HUES6 (cell line): Measurements from ENCODE around the gene RNPC3.

ENCODE experiments used
- H3K27ac ChIP-seq: 2 replicates; pipeline ENCODE4 v1.7.0; 2013; ENCODE audit warnings: low read depth, mild to moderate bottlenecking, low read length, inconsistent platforms
- H3K27me3 ChIP-seq: 2 replicates; pipeline ENCODE4 v1.6.1; 2013; ENCODE audit warnings: low read length; ENCODE audit not compliant: control insufficient read depth, insufficient read depth
- H3K36me3 ChIP-seq: 2 replicates; pipeline ENCODE4 v1.6.1; 2013; ENCODE audit warnings: low read length; ENCODE audit not compliant: control insufficient read depth, insufficient read depth
- H3K4me1 ChIP-seq: 2 replicates; pipeline ENCODE4 v1.6.1; 2013; ENCODE audit warnings: low read length; ENCODE audit not compliant: control insufficient read depth, insufficient read depth
- H3K4me3 ChIP-seq: 2 replicates; pipeline ENCODE4 v1.5.1; 2013; ENCODE audit warnings: low read depth, low read length
- H3K9ac ChIP-seq: one replicate; pipeline ENCODE4 v1.6.1; 2013; ENCODE audit warnings: mild to moderate bottlenecking, low read length
- H3K9me3 ChIP-seq: 2 replicates; pipeline ENCODE4 v1.6.1; 2013; ENCODE audit warnings: low read depth, low read length; ENCODE audit not compliant: control insufficient read depth, insufficient read depth

The RNPC3 gene

GRCh38 chr1:103516693-103517092 is 8.8 kb upstream of the RNPC3 start:
- Histone ChIP-seq H3K27ac (no peak overlapping the region), H3K9me3 (no peaks in the 10 kb centered on the region), H3K4me1 (no peaks in the 10 kb centered on the region), H3K27me3 (no peaks in the 10 kb centered on the region), H3K9ac (no peak overlapping the region), H3K4me3 (no peak overlapping the region), H3K36me3 (no peaks in the 10 kb centered on the region)

DNA sequence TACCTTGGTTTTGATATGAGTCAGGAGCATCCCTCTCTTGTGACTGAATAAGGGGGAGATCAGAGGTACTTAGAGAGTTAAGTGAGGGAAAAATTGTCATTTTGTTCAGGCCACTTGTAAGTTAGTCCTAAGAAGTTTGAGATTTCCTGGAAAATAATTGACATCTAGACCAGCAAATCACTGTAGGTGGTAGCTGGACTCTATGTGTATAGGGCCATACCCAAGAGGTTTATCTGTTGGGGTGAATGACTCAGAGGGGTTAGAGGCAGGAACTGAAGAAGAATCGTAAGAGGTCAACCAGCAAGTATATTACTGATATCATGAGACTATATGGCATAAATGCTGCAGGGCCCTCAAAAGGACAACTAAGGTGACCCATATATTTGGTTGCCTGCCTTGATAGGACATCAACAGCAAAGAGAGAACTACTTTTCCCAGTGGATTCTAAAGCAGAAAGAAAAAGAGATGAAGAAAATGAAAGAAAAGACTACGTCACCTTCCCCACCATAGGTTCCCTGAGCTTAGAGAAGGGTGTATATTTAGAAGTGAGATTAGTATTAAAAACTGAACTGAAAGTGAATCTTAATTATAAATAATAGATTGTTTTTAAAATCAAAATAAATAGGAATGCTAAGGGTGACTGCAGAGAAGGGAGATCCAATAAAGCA is 8.0 kb upstream of the RNPC3 start:
- Histone ChIP-seq H3K27me3 (no peaks in the 10 kb centered on the region), H3K4me3 (no peak overlapping the region), H3K27ac (no peak overlapping the region), H3K4me1 (no peaks in the 10 kb centered on the region), H3K9me3 (no peaks in the 10 kb centered on the region), H3K36me3 (no peaks in the 10 kb centered on the region), H3K9ac (no peak overlapping the region)

GRCh38 chr1:103520822-103521221 is 4.7 kb upstream of the RNPC3 start:
- H3K9ac ChIP-seq = no peak overlapping the region
- H3K36me3 ChIP-seq = no peaks in the 10 kb centered on the region
- no peaks in the 10 kb centered on the region for H3K27me3 ChIP-seq
- H3K4me3 ChIP-seq = no peak overlapping the region
- 0 out of 2 replicates have a peak, but pooled peaks cover 3% of the 10 kb centered on the region for H3K9me3 ChIP-seq
- H3K4me1 ChIP-seq = peaks cover 6% of the 10 kb centered on the region; the same call in 1 of the 2 replicates
- no peak overlapping the region for H3K27ac ChIP-seq

DNA sequence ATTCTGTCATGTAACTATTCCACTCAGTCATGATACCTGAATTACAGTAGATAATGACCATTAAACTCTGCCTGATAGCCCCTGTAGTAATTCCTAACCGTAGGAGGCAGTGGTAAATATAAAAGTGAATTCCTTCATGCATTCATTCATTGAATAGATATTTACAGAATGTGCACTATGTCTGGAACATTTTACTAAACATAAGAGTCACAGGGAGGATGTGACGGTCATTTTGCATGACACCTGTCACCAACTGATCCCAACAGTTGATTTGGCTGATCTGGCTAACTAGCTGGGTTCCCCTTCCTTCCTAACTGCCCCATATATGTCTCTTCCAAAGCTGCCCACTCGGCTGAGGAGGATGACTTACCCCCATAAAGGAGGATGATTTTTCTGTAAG is 2.2 kb upstream of the RNPC3 start:
- Histone ChIP-seq H3K36me3 (peaks cover 4% of the 10 kb centered on the region; the same call in 1 of the 2 replicates), H3K9ac (no peak overlapping the region), H3K4me3 (no peak overlapping the region), H3K9me3 (0 out of 2 replicates have a peak, but pooled peaks cover 3% of the 10 kb centered on the region), H3K27ac (no peak overlapping the region), H3K4me1 (peaks cover 6% of the 10 kb centered on the region; the same call in 1 of the 2 replicates), H3K27me3 (no peaks in the 10 kb centered on the region)

DNA sequence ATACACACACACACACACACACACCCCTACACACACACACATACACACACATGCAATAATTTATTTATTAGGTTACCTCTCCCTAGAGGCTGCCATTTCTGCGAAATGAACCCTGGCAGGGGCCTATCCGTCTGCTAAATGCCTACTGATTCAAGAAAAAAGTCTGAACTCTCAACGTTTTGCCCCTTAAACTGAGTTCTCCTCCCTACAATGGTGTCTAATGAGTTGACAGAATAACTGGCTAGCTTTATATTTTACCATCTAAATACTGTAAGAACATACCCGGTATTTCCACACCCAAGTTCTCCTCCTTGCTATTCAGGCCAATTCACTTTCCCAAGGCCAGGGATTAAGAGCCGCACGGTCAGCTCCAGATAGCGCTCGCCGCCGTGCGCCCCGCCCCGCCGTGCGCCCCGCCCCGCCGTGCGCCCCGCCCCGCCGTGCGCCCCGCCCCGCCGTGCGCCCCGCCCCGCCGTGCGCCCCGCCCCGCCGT is 339 bp upstream of the RNPC3 start:
- Histone ChIP-seq H3K27ac (no peak overlapping the region), H3K4me1 (peaks cover 8% of the 10 kb centered on the region; the same call in 1 of the 2 replicates), H3K4me3 (peak overlapping the region; percentile 59), H3K27me3 (no peaks in the 10 kb centered on the region), H3K36me3 (peaks cover 7% of the 10 kb centered on the region), H3K9me3 (0 out of 2 replicates have a peak, but pooled peaks cover 3% of the 10 kb centered on the region), H3K9ac (no peak overlapping the region)

DNA sequence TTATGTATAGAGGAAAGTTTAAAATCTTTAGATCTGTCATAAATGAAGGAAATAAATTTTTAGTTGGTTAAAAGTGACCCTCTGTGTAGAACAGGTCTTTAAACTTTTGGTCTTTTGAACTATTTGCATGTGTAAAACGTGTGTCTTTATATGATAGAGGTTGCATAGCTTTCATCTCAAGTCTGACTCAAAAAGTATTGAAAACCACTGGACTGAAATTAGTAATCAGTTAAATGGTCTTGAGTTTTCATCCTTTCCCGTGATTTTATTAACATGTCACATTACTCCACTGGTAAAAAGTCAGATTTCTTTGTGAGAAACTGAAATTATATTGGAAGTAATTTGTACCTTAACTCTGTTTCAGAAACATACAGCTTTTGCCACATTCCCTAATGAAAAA is 1.8 kb downstream of the RNPC3 start:
- Histone ChIP-seq H3K27ac (no peak overlapping the region), H3K4me3 (peak overlapping the region; percentile 68), H3K4me1 (peaks cover 8% of the 10 kb centered on the region; the same call in 1 of the 2 replicates), H3K9ac (no peak overlapping the region), H3K27me3 (no peaks in the 10 kb centered on the region), H3K9me3 (0 out of 2 replicates have a peak, but pooled peaks cover 3% of the 10 kb centered on the region), H3K36me3 (peaks cover 16% of the 10 kb centered on the region)

- no peak overlapping the region for H3K27ac ChIP-seq
- H3K36me3 ChIP-seq = peaks cover 31% of the 10 kb centered on the region
- no peaks in the 10 kb centered on the region for H3K9me3 ChIP-seq
- H3K9ac ChIP-seq = no peak overlapping the region
- no peak overlapping the region for H3K4me3 ChIP-seq
- no peaks in the 10 kb centered on the region for H3K27me3 ChIP-seq
- H3K4me1 ChIP-seq = peaks cover 6% of the 10 kb centered on the region; the same call in 1 of the 2 replicates
Observed at GRCh38 chr1:103529746-103530145, 4.2 kb downstream of the RNPC3 start.

DNA sequence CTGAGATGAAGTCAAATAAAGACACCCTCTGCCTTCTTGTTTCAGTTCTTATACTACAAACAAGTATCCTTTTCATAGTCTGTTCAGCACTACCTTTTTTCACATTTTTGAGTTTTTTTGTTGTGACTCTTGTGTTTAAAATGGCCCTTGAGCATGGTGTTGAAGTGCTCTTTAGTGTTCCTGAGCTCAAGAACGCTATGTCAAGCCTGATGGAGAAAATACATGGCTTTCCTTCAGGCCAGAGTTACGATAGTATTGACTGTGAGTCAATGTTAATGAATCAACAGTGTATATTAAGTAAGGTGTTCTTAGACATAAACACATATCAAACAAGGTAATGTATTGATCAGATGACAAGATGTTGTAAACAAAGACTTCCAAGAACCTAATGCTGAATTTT is 12.7 kb downstream of the RNPC3 start:
- H3K9me3 ChIP-seq = no peaks in the 10 kb centered on the region
- H3K27me3 ChIP-seq = no peaks in the 10 kb centered on the region
- H3K36me3 ChIP-seq = peaks cover 83% of the 10 kb centered on the region
- no peak overlapping the region for H3K27ac ChIP-seq
- no peak overlapping the region for H3K4me3 ChIP-seq
- H3K4me1 ChIP-seq = no peaks in the 10 kb centered on the region
- H3K9ac ChIP-seq = no peak overlapping the region

- Histone ChIP-seq H3K36me3 (peaks cover 79% of the 10 kb centered on the region), H3K4me1 (no peaks in the 10 kb centered on the region), H3K27me3 (no peaks in the 10 kb centered on the region), H3K9me3 (no peaks in the 10 kb centered on the region), H3K4me3 (no peak overlapping the region), H3K9ac (no peak overlapping the region), H3K27ac (no peak overlapping the region)
Observed at GRCh38 chr1:103541431-103541830, 15.9 kb downstream of the RNPC3 start.

- Histone ChIP-seq H3K36me3 (peaks cover 72% of the 10 kb centered on the region), H3K27me3 (no peaks in the 10 kb centered on the region), H3K9me3 (no peaks in the 10 kb centered on the region), H3K9ac (no peak overlapping the region), H3K4me1 (no peaks in the 10 kb centered on the region), H3K27ac (no peak overlapping the region), H3K4me3 (no peak overlapping the region)
Observed at GRCh38 chr1:103546496-103546895, 21.0 kb downstream of the RNPC3 start.

DNA sequence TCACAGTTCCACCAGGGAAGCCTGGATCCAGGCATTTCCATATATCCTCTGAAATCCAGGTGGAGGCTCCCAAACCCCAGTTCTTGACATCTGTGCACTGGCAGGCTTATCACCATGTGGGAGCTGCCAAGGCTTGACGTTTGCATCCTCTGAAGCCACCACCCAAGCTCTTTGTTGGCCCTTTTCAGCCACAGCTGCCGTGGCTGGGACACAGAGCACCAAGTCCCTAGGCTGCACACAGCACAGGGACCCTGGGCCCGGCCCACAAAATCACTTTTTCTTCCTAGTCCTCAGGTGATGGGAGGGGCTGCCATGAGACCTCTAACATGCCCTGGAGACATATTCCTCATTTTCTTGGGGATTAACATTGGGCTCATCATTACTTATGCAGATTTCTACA is 22.3 kb downstream of the RNPC3 start:
- H3K27ac ChIP-seq = no peak overlapping the region
- H3K9ac ChIP-seq = no peak overlapping the region
- H3K36me3 ChIP-seq = peaks cover 71% of the 10 kb centered on the region
- no peak overlapping the region for H3K4me3 ChIP-seq
- H3K27me3 ChIP-seq = no peaks in the 10 kb centered on the region
- H3K4me1 ChIP-seq = no peaks in the 10 kb centered on the region
- no peaks in the 10 kb centered on the region for H3K9me3 ChIP-seq
